NCI-H748 (cell line): ENCODE results near the gene HLA-DOB.

Experiments
- DNase-seq: peaks from one replicate; lab custom pipeline; 2025; ENCODE audit not compliant: unreplicated experiment; lab: John Stamatoyannopoulos, UW

HLA-DOB gene

GRCh38 chr6:32843979-32844838 is 27.4 kb upstream of the HLA-DOB start, which contains the start of gene PSMB8:
Gene PSMB8 (minus strand): TSS chr6:32844047. CDS start chr6:32843996, 51 bp downstream.
- DNase-seq = peak; percentile 99

GRCh38 chr6:32843331-32843978 is 26.7 kb upstream of the HLA-DOB start:
- DNase-seq = peak; percentile 41

- DNase-seq = no peak
Observed at GRCh38 chr6:32842690-32843089, 25.9 kb upstream of the HLA-DOB start.

GRCh38 chr6:32842021-32842650 is 25.3 kb upstream of the HLA-DOB start:
- DNase-seq = no peak

- no peak for DNase-seq
Observed at GRCh38 chr6:32840604-32841246, 23.9 kb upstream of the HLA-DOB start.

- DNase-seq = no peak
Observed at GRCh38 chr6:32839356-32839755, 22.6 kb upstream of the HLA-DOB start.

GRCh38 chr6:32838114-32838958 is 21.5 kb upstream of the HLA-DOB start, which contains the start of gene TAP2:
Gene TAP2 (minus strand): TSS chr6:32838739. CDS start chr6:32838233, 506 bp downstream.
- DNase-seq = peak; percentile 92

- no peak for DNase-seq
Observed at GRCh38 chr6:32837651-32838113, 20.9 kb upstream of the HLA-DOB start.

- DNase-seq = no peak
Observed at GRCh38 chr6:32836873-32837272, 20.1 kb upstream of the HLA-DOB start.

GRCh38 chr6:32835167-32835893 is 18.5 kb upstream of the HLA-DOB start:
- DNase-seq = no peak

- no peak for DNase-seq
Observed at GRCh38 chr6:32833664-32834063, 16.9 kb upstream of the HLA-DOB start.

- no peak for DNase-seq
Observed at GRCh38 chr6:32832535-32832934, 15.7 kb upstream of the HLA-DOB start.

GRCh38 chr6:32830936-32831335 is 14.1 kb upstream of the HLA-DOB start:
- no peak for DNase-seq

GRCh38 chr6:32830017-32830416 is 13.2 kb upstream of the HLA-DOB start:
- DNase-seq = no peak

- no peak for DNase-seq
Observed at GRCh38 chr6:32829495-32829894, 12.7 kb upstream of the HLA-DOB start.

- DNase-seq = no peak
Observed at GRCh38 chr6:32827025-32827424, 10.2 kb upstream of the HLA-DOB start.

- peak; percentile 24 for DNase-seq
Observed at GRCh38 chr6:32825966-32826365, 9.2 kb upstream of the HLA-DOB start.

GRCh38 chr6:32819729-32820128 is 2.9 kb upstream of the HLA-DOB start:
- no peak for DNase-seq

GRCh38 chr6:32818867-32819266 is 2.1 kb upstream of the HLA-DOB start:
- DNase-seq = no peak

GRCh38 chr6:32815996-32816395 is 806 bp downstream of the HLA-DOB start:
- no peak for DNase-seq
